Occipital lobe (tissue), 2 donors: ENCODE results near the gene TMEM52B. TPM values are rescaled to one million over a fixed set of nuclear protein-coding genes. Genes with fewer than 3 reads are reported as not detected.

Experiments
- DNase-seq: peaks from one replicate; lab custom pipeline; 2025; lab: John Stamatoyannopoulos, UW
- total RNA-seq: library from RNA; depleted of rRNA; stranded (reverse); fragments of >200 nt; gene quantifications from one replicate; pipeline ENCODE4 v1.2.3, GENCODE V29; 2014

TMEM52B gene
- 0.62 TPM for total RNA-seq

- DNase-seq = no peak
These were observed at the start of gene TMEM52B for GRCh38 chr12:10178821-10179220. Gene TMEM52B, plus strand, starts transcription at chr12:10179032. Its CDS starts 543 bp downstream, at chr12:10179575.

GRCh38 chr12:10130042-10130441 lies 48.8 kb upstream of the TMEM52B start, which contains the start of gene CLEC7A:
Gene CLEC7A, minus strand, starts transcription at chr12:10130199. Its CDS starts 117 bp downstream, at chr12:10130082.
- no peak for DNase-seq

- no peak for DNase-seq
These were observed 47.6 kb upstream of the TMEM52B start for GRCh38 chr12:10131111-10131690.

GRCh38 chr12:10132850-10133370 lies 45.9 kb upstream of the TMEM52B start:
- DNase-seq = no peak

GRCh38 chr12:10135126-10135525 lies 43.7 kb upstream of the TMEM52B start:
- no peak for DNase-seq

GRCh38 chr12:10136637-10137205 lies 42.1 kb upstream of the TMEM52B start:
- no peak for DNase-seq

- no peak for DNase-seq
These were observed 38.8 kb upstream of the TMEM52B start for GRCh38 chr12:10140001-10140400.

GRCh38 chr12:10142976-10143589 lies 35.7 kb upstream of the TMEM52B start:
- no peak for DNase-seq

GRCh38 chr12:10147714-10148403 lies 31.0 kb upstream of the TMEM52B start:
- no peak for DNase-seq

GRCh38 chr12:10151621-10152020 lies 27.2 kb upstream of the TMEM52B start:
- DNase-seq = no peak

- DNase-seq = peak; percentile 54
These were observed 25.3 kb upstream of the TMEM52B start for GRCh38 chr12:10153271-10154144.

GRCh38 chr12:10154145-10154496 lies 24.7 kb upstream of the TMEM52B start:
- no peak for DNase-seq

GRCh38 chr12:10155966-10156365 lies 22.9 kb upstream of the TMEM52B start:
- DNase-seq = no peak

- no peak for DNase-seq
These were observed 20.4 kb upstream of the TMEM52B start for GRCh38 chr12:10158406-10158805.

- no peak for DNase-seq
These were observed 19.6 kb upstream of the TMEM52B start for GRCh38 chr12:10159280-10159679.

- DNase-seq = no peak
These were observed 18.0 kb upstream of the TMEM52B start for GRCh38 chr12:10160617-10161385.

- no peak for DNase-seq
These were observed 15.7 kb upstream of the TMEM52B start for GRCh38 chr12:10163084-10163483.

- DNase-seq = no peak
These were observed 13.4 kb upstream of the TMEM52B start for GRCh38 chr12:10165421-10165820.

GRCh38 chr12:10167599-10167998 lies 11.2 kb upstream of the TMEM52B start:
- no peak for DNase-seq

- no peak for DNase-seq
These were observed 9.7 kb upstream of the TMEM52B start for GRCh38 chr12:10169104-10169503.
